ENCODE data around the gene PLEKHM1. TPM values are rescaled to one million over a fixed set of nuclear protein-coding genes. Genes with fewer than 3 reads are reported as not detected.
"Not testable (repeated sequence)": the region's sequence is repeated elsewhere in the genome, so short reads cannot be mapped to it uniquely, and the experiment has no call there.

PLEKHM1 gene
- total RNA-seq, 3 donors from 2014 or later (not counting 1 experiment from before 2014, with no cell fraction given) = 140 to 160 (median 158) TPM

GRCh38 chr17:45451131-45451530 is 39.4 kb downstream of the PLEKHM1 start:
- Mint-ChIP-seq H3K27ac (peak overlapping the region; percentile 16 to 79), H3K4me3 (peak overlapping the region; percentile 31), H3K27me3 (ENCODE audit: low read depth in 2 of 2) (no peaks in the 10 kb centered on the region), H3K9me3 (no peaks in the 10 kb centered on the region), H3K36me3 (no peaks in the 10 kb centered on the region), H3K4me1 (peaks cover 9 to 39% of the 10 kb centered on the region in 2 donors)
- TF ChIP-seq CTCF (IDR thresholded peaks at IDR 0.05) = peak; percentile 14
- 83% methylated on average over 8 of the region's 8 CpGs for whole genome bisulfite sequencing (ENCODE audit: insufficient coverage)
- H3K4me3 ChIP-seq (ENCODE audit: low read length) = no peak overlapping the region
- peaks cover 14% of the 10 kb centered on the region for H3K36me3 ChIP-seq (ENCODE audit: control insufficient read depth, insufficient read depth, low read length)
- no peak for DNase-seq
- peaks cover 37% of the 10 kb centered on the region for H3K4me1 ChIP-seq (ENCODE audit: control insufficient read depth, insufficient read depth, low read length)
- intact Hi-C loops (cut with micrococcal nuclease) = no loop called here
- H3K27me3 ChIP-seq (ENCODE audit: control insufficient read depth, insufficient read depth, low read length) = no peaks in the 10 kb centered on the region
- ATAC-seq = peak; percentile 25 to 40 (median 34)
- no peak overlapping the region for H3K27ac ChIP-seq (ENCODE audit: low read length)
- no peaks in the 10 kb centered on the region for H3K9me3 ChIP-seq (ENCODE audit: control insufficient read depth, insufficient read depth, low read length)

- H3K27ac ChIP-seq (ENCODE audit: low read length); DNase-seq; H3K9me3 ChIP-seq (ENCODE audit: control insufficient read depth, insufficient read depth, low read length); H3K4me3 Mint-ChIP-seq; H3K4me3 ChIP-seq (ENCODE audit: low read length); H3K9me3 Mint-ChIP-seq; ATAC-seq; H3K27me3 ChIP-seq (ENCODE audit: control insufficient read depth, insufficient read depth, low read length); H3K36me3 Mint-ChIP-seq; intact Hi-C loops (cut with micrococcal nuclease); H3K27me3 Mint-ChIP-seq (ENCODE audit: low read depth in 2 of 2): not testable (repeated sequence)
- WGBS (ENCODE audit: insufficient coverage) = 100% methylated on average over 1 of the region's 1 CpG
- H3K4me1 ChIP-seq (ENCODE audit: control insufficient read depth, insufficient read depth, low read length) = peaks cover 50% of the 10 kb centered on the region
- H3K27ac Mint-ChIP-seq = peak overlapping the region; percentile 31 to 78
- peaks cover 17% of the 10 kb centered on the region for H3K36me3 ChIP-seq (ENCODE audit: control insufficient read depth, insufficient read depth, low read length)
- H3K4me1 Mint-ChIP-seq = peaks cover 19 to 43% of the 10 kb centered on the region in 2 donors
Observed at GRCh38 chr17:45449708-45450329, 40.7 kb downstream of the PLEKHM1 start.

- WGBS (ENCODE audit: insufficient coverage) = 94% methylated on average over 1 of the region's 1 CpG
- H3K4me3 ChIP-seq (ENCODE audit: low read length); intact Hi-C loops (cut with micrococcal nuclease); H3K27me3 Mint-ChIP-seq (ENCODE audit: low read depth in 2 of 2); DNase-seq; H3K9me3 ChIP-seq (ENCODE audit: control insufficient read depth, insufficient read depth, low read length); H3K27me3 ChIP-seq (ENCODE audit: control insufficient read depth, insufficient read depth, low read length); ATAC-seq; H3K27ac ChIP-seq (ENCODE audit: low read length); H3K36me3 Mint-ChIP-seq; H3K4me3 Mint-ChIP-seq; H3K9me3 Mint-ChIP-seq: not testable (repeated sequence)
- Histone ChIP-seq H3K4me1 (ENCODE audit: control insufficient read depth, insufficient read depth, low read length) (peaks cover 50% of the 10 kb centered on the region), H3K36me3 (ENCODE audit: control insufficient read depth, insufficient read depth, low read length) (peaks cover 17% of the 10 kb centered on the region)
- peak overlapping the region; percentile 43 to 78 for H3K27ac Mint-ChIP-seq
- peaks cover 20 to 46% of the 10 kb centered on the region in 2 donors for H3K4me1 Mint-ChIP-seq
Observed at GRCh38 chr17:45449260-45449659, 41.3 kb downstream of the PLEKHM1 start.

- H3K4me1 ChIP-seq (ENCODE audit: control insufficient read depth, insufficient read depth, low read length) = peaks cover 50% of the 10 kb centered on the region
- WGBS (ENCODE audit: insufficient coverage) = no CpG with 5 or more reads among the region's 1 CpG
- H3K9me3 Mint-ChIP-seq; H3K27ac ChIP-seq (ENCODE audit: low read length); H3K27me3 Mint-ChIP-seq (ENCODE audit: low read depth in 2 of 2); H3K27me3 ChIP-seq (ENCODE audit: control insufficient read depth, insufficient read depth, low read length); ATAC-seq; DNase-seq; H3K4me3 ChIP-seq (ENCODE audit: low read length); H3K36me3 Mint-ChIP-seq; H3K9me3 ChIP-seq (ENCODE audit: control insufficient read depth, insufficient read depth, low read length); intact Hi-C loops (cut with micrococcal nuclease); H3K4me3 Mint-ChIP-seq: not testable (repeated sequence)
- H3K36me3 ChIP-seq (ENCODE audit: control insufficient read depth, insufficient read depth, low read length) = peaks cover 11% of the 10 kb centered on the region
- Mint-ChIP-seq H3K27ac (peak overlapping the region; percentile 43 to 60), H3K4me1 (peaks cover 20 to 46% of the 10 kb centered on the region in 2 donors)
Observed at GRCh38 chr17:45448483-45448882, 42.0 kb downstream of the PLEKHM1 start.

- H3K27me3 Mint-ChIP-seq (ENCODE audit: low read depth in 2 of 2); H3K9me3 Mint-ChIP-seq; H3K9me3 ChIP-seq (ENCODE audit: control insufficient read depth, insufficient read depth, low read length); ATAC-seq; H3K27ac ChIP-seq (ENCODE audit: low read length); H3K4me3 ChIP-seq (ENCODE audit: low read length); H3K36me3 Mint-ChIP-seq; intact Hi-C loops (cut with micrococcal nuclease); H3K27me3 ChIP-seq (ENCODE audit: control insufficient read depth, insufficient read depth, low read length); DNase-seq; H3K4me3 Mint-ChIP-seq: not testable (repeated sequence)
- peaks cover 11% of the 10 kb centered on the region for H3K36me3 ChIP-seq (ENCODE audit: control insufficient read depth, insufficient read depth, low read length)
- peaks cover 20 to 45% of the 10 kb centered on the region in 2 donors for H3K4me1 Mint-ChIP-seq
- H3K27ac Mint-ChIP-seq = peak overlapping the region in 1 of 2 donors; percentile 60
- peaks cover 47% of the 10 kb centered on the region for H3K4me1 ChIP-seq (ENCODE audit: control insufficient read depth, insufficient read depth, low read length)
- 96% methylated on average over 3 of the region's 7 CpGs for WGBS (ENCODE audit: insufficient coverage)
Observed at GRCh38 chr17:45448066-45448465, 42.5 kb downstream of the PLEKHM1 start.

- H3K27me3 Mint-ChIP-seq (ENCODE audit: low read depth in 2 of 2); H3K9me3 Mint-ChIP-seq; DNase-seq; H3K27me3 ChIP-seq (ENCODE audit: control insufficient read depth, insufficient read depth, low read length); H3K4me3 ChIP-seq (ENCODE audit: low read length); H3K36me3 Mint-ChIP-seq; intact Hi-C loops (cut with micrococcal nuclease); ATAC-seq; H3K27ac ChIP-seq (ENCODE audit: low read length); H3K9me3 ChIP-seq (ENCODE audit: control insufficient read depth, insufficient read depth, low read length); H3K4me3 Mint-ChIP-seq: not testable (repeated sequence)
- Histone ChIP-seq H3K4me1 (ENCODE audit: control insufficient read depth, insufficient read depth, low read length) (peaks cover 43% of the 10 kb centered on the region), H3K36me3 (ENCODE audit: control insufficient read depth, insufficient read depth, low read length) (peaks cover 11% of the 10 kb centered on the region)
- H3K27ac Mint-ChIP-seq = peak overlapping the region; percentile 23 to 60
- 73% methylated on average over 8 of the region's 14 CpGs for WGBS (ENCODE audit: insufficient coverage)
- peaks cover 16 to 41% of the 10 kb centered on the region in 2 donors for H3K4me1 Mint-ChIP-seq
Observed at GRCh38 chr17:45447650-45448049, 42.9 kb downstream of the PLEKHM1 start.

GRCh38 chr17:45446872-45447625 is 43.5 kb downstream of the PLEKHM1 start:
- H3K27me3 ChIP-seq (ENCODE audit: control insufficient read depth, insufficient read depth, low read length); H3K9me3 Mint-ChIP-seq; H3K27me3 Mint-ChIP-seq (ENCODE audit: low read depth in 2 of 2); ATAC-seq; DNase-seq; H3K27ac ChIP-seq (ENCODE audit: low read length); H3K9me3 ChIP-seq (ENCODE audit: control insufficient read depth, insufficient read depth, low read length); H3K4me3 Mint-ChIP-seq; intact Hi-C loops (cut with micrococcal nuclease); H3K36me3 Mint-ChIP-seq; H3K4me3 ChIP-seq (ENCODE audit: low read length): not testable (repeated sequence)
- peak overlapping the region; percentile 23 to 36 for H3K27ac Mint-ChIP-seq
- 95% methylated on average over 8 of the region's 8 CpGs for whole genome bisulfite sequencing (ENCODE audit: insufficient coverage)
- Histone ChIP-seq H3K36me3 (ENCODE audit: control insufficient read depth, insufficient read depth, low read length) (peaks cover 11% of the 10 kb centered on the region), H3K4me1 (ENCODE audit: control insufficient read depth, insufficient read depth, low read length) (peaks cover 39% of the 10 kb centered on the region)
- H3K4me1 Mint-ChIP-seq = peaks cover 14 to 39% of the 10 kb centered on the region in 2 donors

All from natural killer cell (primary cell).